PC-9 (cell line): ENCODE measurements around the gene KCTD2.

ENCODE experiments used
- CTCF ChIP-seq: fragments of 200-600 bp; sonication (generic); conservative IDR thresholded peaks from 2 replicates; pipeline ENCODE4 v1.6.1; 2017; ENCODE audit warnings: mixed run types, antibody characterized with exemption, mild to moderate bottlenecking, moderate library complexity
- EZH2 ChIP-seq: fragments of 200-600 bp; sonication (generic); IDR thresholded peaks from 2 replicates; pipeline ENCODE4 v1.8.0; 2017; ENCODE audit warnings: antibody characterized with exemption, low read depth

GRCh38 chr17:75047398-75048098 lies 523 bp downstream of the KCTD2 start:
- no peak for TF ChIP-seq CTCF
- TF ChIP-seq EZH2: no peak
